Measurements from ENCODE around the gene SMURF2.
A peak's percentile ranks its signal among the peaks of the same experiment; 100 is the strongest.
"Not testable (repeated sequence)": the region's sequence is repeated elsewhere in the genome, so short reads cannot be mapped to it uniquely, and the experiment has no call there.

SMURF2 gene

GRCh38 chr17:64687376-64687775, 25.3 kb upstream of the SMURF2 start:
- Histone ChIP-seq H3K4me1 (ENCODE audit: control insufficient read depth, insufficient read depth, low read length) (peaks cover 16% of the 10 kb centered on the region), H3K9ac (ENCODE audit: low read length) (no peak overlapping the region), H3K36me3 (ENCODE audit: control insufficient read depth, insufficient read depth, low read length, severe bottlenecking) (no peaks in the 10 kb centered on the region), H3K27me3 (replicated peaks; ENCODE audit: control insufficient read depth, insufficient read depth, low read length) (no peaks in the 10 kb centered on the region), H3K4me3 (ENCODE audit: low read length) (no peak overlapping the region), H3K9me3 (ENCODE audit: control insufficient read depth, low read length) (no peaks in the 10 kb centered on the region)
- no peak for DNase-seq (ENCODE audit: low read depth)

GRCh38 chr17:64686705-64687104, 24.6 kb upstream of the SMURF2 start:
- Histone ChIP-seq H3K9me3 (ENCODE audit: control insufficient read depth, low read length) (no peaks in the 10 kb centered on the region), H3K4me1 (ENCODE audit: control insufficient read depth, insufficient read depth, low read length) (peaks cover 22% of the 10 kb centered on the region), H3K9ac (ENCODE audit: low read length) (no peak overlapping the region), H3K4me3 (ENCODE audit: low read length) (no peak overlapping the region), H3K27me3 (replicated peaks; ENCODE audit: control insufficient read depth, insufficient read depth, low read length) (no peaks in the 10 kb centered on the region), H3K36me3 (ENCODE audit: control insufficient read depth, insufficient read depth, low read length, severe bottlenecking) (no peaks in the 10 kb centered on the region)
- no peak for DNase-seq (ENCODE audit: low read depth)

- H3K9me3 ChIP-seq (ENCODE audit: control insufficient read depth, low read length): no peaks in the 10 kb centered on the region
- no peak overlapping the region for H3K9ac ChIP-seq (ENCODE audit: low read length)
- no peaks in the 10 kb centered on the region for H3K36me3 ChIP-seq (ENCODE audit: control insufficient read depth, insufficient read depth, low read length, severe bottlenecking)
- no peaks in the 10 kb centered on the region for H3K27me3 ChIP-seq (replicated peaks; ENCODE audit: control insufficient read depth, insufficient read depth, low read length)
- DNase-seq (ENCODE audit: low read depth): no peak
- peaks cover 22% of the 10 kb centered on the region for H3K4me1 ChIP-seq (ENCODE audit: control insufficient read depth, insufficient read depth, low read length)
- no peak overlapping the region for H3K4me3 ChIP-seq (ENCODE audit: low read length)
These were observed 23.6 kb upstream of the SMURF2 start for GRCh38 chr17:64685705-64686104.

GRCh38 chr17:64683796-64684195, 21.7 kb upstream of the SMURF2 start:
- no peaks in the 10 kb centered on the region for H3K9me3 ChIP-seq (ENCODE audit: control insufficient read depth, low read length)
- H3K4me3 ChIP-seq (ENCODE audit: low read length): no peak overlapping the region
- H3K27me3 ChIP-seq (replicated peaks; ENCODE audit: control insufficient read depth, insufficient read depth, low read length): no peaks in the 10 kb centered on the region
- DNase-seq (ENCODE audit: low read depth): peak; percentile 36
- no peaks in the 10 kb centered on the region for H3K36me3 ChIP-seq (ENCODE audit: control insufficient read depth, insufficient read depth, low read length, severe bottlenecking)
- H3K9ac ChIP-seq (ENCODE audit: low read length): no peak overlapping the region
- H3K4me1 ChIP-seq (ENCODE audit: control insufficient read depth, insufficient read depth, low read length): peaks cover 30% of the 10 kb centered on the region

DNA sequence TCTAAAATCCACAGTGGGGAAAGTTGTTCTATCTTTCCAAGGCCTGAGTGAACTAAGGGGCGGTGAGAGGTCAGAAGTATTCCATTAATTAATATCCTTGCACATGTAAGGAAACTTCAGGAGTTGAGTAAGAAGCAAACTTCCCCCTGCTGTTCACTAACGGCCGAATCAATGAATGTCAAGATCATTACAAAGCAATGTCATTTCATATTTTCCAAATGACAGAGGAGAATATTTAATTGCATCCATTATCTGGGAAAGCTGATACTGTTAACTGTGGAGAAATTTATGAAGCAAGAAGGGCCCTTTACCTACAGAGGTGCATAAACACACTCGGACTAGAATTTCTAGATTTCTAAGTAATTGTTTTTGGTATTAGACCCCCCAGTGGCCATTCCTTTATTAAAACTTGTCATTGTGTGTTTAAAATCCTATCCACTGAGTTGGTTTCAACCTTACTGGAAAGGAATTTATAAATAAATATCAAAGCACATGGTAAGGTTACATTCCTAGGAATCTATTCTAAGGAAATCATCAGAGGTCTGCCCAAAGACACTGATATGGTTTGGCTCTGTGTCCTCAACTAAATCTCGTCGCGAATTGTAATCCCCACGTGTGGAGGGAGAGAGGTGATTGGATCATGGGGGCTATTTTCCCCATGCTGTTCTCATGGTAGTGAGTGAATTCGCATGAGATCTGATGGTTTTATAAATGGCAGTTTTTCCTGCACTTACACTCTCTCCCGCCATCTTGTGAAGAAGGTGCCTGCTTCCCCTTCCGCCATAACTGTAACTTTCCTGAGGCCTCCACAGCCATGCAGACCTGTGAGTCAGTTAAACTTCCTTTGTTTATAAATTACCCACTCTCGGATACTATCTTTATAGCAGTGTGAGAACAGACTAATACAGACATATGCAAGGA, 20.4 kb upstream of the SMURF2 start:
- DNase-seq (ENCODE audit: low read depth): peak; percentile 56
- Histone ChIP-seq H3K9ac (ENCODE audit: low read length) (no peak overlapping the region), H3K36me3 (ENCODE audit: control insufficient read depth, insufficient read depth, low read length, severe bottlenecking) (no peaks in the 10 kb centered on the region), H3K27me3 (replicated peaks; ENCODE audit: control insufficient read depth, insufficient read depth, low read length) (no peaks in the 10 kb centered on the region), H3K4me3 (ENCODE audit: low read length) (no peak overlapping the region), H3K4me1 (ENCODE audit: control insufficient read depth, insufficient read depth, low read length) (peaks cover 22% of the 10 kb centered on the region), H3K9me3 (ENCODE audit: control insufficient read depth, low read length) (no peaks in the 10 kb centered on the region)

DNA sequence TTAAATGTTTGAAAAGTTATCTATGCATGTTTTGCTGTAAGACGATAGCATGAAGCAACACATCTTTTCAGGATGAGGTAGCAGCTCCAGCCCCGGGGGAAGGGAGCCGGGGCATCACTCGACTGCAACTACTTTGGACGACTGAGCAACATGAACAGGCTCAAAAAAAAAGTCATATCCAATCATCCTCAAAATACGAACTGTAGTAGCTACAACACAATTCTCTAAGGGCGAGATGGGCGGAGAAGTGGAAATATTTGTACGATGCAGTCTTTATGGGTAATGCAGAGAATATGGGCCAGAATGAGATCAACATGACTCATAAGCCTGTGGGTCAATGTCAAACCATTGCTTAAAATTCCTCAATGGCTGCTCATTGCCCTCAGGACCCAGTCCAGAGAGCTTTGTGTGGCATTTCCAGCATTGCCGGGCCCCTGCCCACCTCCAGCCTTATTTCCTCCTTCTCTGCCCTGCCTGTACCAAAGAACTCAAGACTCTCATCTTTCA, 17.7 kb upstream of the SMURF2 start:
- Histone ChIP-seq H3K4me3 (ENCODE audit: low read length) (peak overlapping the region; percentile 37), H3K36me3 (ENCODE audit: control insufficient read depth, insufficient read depth, low read length, severe bottlenecking) (no peaks in the 10 kb centered on the region), H3K9ac (ENCODE audit: low read length) (peak overlapping the region; percentile 12), H3K4me1 (ENCODE audit: control insufficient read depth, insufficient read depth, low read length) (peaks cover 20% of the 10 kb centered on the region), H3K9me3 (ENCODE audit: control insufficient read depth, low read length) (no peaks in the 10 kb centered on the region), H3K27me3 (replicated peaks; ENCODE audit: control insufficient read depth, insufficient read depth, low read length) (no peaks in the 10 kb centered on the region)
- DNase-seq (ENCODE audit: low read depth): peak; percentile 99

GRCh38 chr17:64676763-64677162, 14.7 kb upstream of the SMURF2 start:
- H3K36me3 ChIP-seq (ENCODE audit: control insufficient read depth, insufficient read depth, low read length, severe bottlenecking): no peaks in the 10 kb centered on the region
- H3K4me3 ChIP-seq (ENCODE audit: low read length): no peak overlapping the region
- H3K9ac ChIP-seq (ENCODE audit: low read length): no peak overlapping the region
- no peaks in the 10 kb centered on the region for H3K9me3 ChIP-seq (ENCODE audit: control insufficient read depth, low read length)
- H3K4me1 ChIP-seq (ENCODE audit: control insufficient read depth, insufficient read depth, low read length): peaks cover 8% of the 10 kb centered on the region
- no peak for DNase-seq (ENCODE audit: low read depth)
- no peaks in the 10 kb centered on the region for H3K27me3 ChIP-seq (replicated peaks; ENCODE audit: control insufficient read depth, insufficient read depth, low read length)

DNA sequence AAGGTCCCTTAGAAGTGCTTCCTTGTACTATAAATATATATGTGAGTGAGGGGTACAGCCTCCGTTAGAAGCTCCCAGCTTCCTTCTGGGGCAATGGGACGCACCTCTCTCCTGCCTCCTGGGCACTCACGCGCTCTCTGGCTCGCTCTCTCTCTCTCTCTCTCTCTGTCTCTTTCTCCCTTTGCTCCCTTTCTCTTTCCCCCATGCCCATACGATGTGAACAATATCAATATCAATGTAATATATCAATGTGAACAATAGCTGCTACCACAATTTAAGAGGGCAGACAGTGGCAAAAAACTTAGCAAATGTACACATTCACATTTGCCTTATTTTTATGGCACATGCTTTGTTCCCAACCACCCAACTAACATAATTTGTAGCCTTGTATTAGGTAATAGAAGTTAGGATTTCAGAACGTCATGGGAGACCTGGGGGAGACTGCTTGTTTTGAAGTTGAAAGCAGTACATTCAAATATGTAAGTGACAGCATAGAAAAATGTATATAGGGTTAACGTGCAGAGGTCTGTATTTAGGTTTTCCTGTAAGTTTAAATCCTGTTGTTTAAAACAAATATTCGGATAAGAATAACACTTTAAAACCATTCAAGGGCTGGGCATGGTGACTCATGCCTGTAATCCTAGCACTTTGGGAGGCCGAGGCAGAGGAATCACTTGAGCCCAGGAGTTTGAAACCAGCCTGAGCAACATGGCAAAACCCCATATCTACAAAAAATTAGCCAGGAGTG, 8.9 kb upstream of the SMURF2 start:
- not testable (repeated sequence) for H3K36me3 ChIP-seq (ENCODE audit: control insufficient read depth, insufficient read depth, low read length, severe bottlenecking); H3K27me3 ChIP-seq (replicated peaks; ENCODE audit: control insufficient read depth, insufficient read depth, low read length); H3K9ac ChIP-seq (ENCODE audit: low read length); H3K9me3 ChIP-seq (ENCODE audit: control insufficient read depth, low read length); DNase-seq (ENCODE audit: low read depth); H3K4me3 ChIP-seq (ENCODE audit: low read length); H3K4me1 ChIP-seq (ENCODE audit: control insufficient read depth, insufficient read depth, low read length)

DNA sequence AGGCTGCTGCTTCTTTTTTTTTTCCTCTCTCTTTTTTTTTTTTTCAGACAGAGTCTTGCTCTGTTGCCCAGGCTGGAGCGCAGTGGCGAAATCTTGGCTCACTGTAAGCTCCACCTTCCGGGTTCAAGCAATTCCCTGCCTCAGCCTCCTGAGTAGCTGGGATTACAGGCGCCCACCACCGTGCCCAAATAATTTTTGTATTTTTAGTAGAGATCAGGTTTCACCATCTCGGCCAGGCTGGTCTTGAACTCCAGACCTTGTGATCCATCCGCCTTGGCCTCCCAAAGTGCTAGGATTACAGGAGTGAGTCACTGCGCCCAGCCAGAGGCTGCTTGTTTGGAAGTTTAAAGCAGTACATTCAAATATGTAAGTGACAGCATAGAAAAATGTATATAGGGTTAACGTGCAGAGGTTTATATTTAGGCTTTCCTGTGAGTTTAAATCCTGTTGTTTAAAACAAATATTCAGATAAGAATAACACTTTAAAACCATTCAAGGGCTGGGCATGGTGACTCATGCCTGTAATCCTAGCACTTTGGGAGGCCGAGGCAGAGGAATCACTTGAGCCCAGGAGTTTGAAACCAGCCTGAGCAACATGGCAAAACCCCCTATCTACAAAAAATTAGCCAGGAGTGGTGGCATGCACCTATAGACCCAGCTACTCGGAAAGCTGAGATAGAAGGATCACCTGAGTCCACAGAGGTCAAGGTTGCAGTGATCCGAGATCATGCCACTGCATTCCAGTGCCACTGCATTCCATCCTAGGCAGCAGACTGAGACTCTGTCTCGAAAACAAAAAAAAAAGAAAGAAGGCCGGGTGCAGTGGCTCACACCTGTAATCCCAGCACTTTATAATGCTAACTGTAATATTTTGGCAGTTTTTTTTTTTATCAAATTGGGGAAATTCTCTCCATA, 6.0 kb upstream of the SMURF2 start:
- not testable (repeated sequence) for H3K36me3 ChIP-seq (ENCODE audit: control insufficient read depth, insufficient read depth, low read length, severe bottlenecking); H3K4me1 ChIP-seq (ENCODE audit: control insufficient read depth, insufficient read depth, low read length); H3K4me3 ChIP-seq (ENCODE audit: low read length); H3K27me3 ChIP-seq (replicated peaks; ENCODE audit: control insufficient read depth, insufficient read depth, low read length); H3K9me3 ChIP-seq (ENCODE audit: control insufficient read depth, low read length); H3K9ac ChIP-seq (ENCODE audit: low read length)
- peak; percentile 74 for DNase-seq (ENCODE audit: low read depth)

DNA sequence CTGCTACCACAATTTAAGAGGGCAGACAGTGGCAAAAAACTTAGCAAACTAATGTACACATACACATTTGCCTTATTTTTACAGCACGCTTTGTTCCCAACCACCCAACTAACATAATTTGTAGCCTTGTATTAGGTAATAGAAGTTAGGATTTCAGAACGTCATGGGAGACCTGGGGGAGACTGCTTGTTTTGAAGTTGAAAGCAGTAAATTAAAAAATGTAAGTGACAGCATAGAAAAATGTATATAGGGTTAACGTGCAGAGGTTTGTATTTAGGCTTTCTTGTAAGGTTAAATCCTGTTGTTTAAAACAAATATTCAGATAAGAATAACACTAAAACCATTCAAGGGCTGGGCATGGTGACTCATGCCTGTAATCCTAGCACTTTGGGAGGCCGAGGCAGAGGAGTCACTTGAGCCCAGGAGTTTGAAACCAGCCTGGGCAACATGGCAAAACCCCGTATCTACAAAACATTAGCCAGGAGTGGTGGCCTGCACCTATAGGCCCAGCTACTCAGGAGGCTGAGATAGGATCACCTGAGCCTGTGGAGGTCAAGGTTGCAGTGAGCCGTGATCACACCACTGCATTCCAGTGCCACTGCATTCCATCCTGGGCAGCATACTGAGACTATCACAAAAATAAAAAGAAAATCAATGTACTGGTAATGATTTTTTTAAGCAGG, 2.3 kb upstream of the SMURF2 start:
- not testable (repeated sequence) for H3K4me3 ChIP-seq (ENCODE audit: low read length); H3K27me3 ChIP-seq (replicated peaks; ENCODE audit: control insufficient read depth, insufficient read depth, low read length); H3K9me3 ChIP-seq (ENCODE audit: control insufficient read depth, low read length); H3K9ac ChIP-seq (ENCODE audit: low read length); H3K36me3 ChIP-seq (ENCODE audit: control insufficient read depth, insufficient read depth, low read length, severe bottlenecking)
- peaks cover 14% of the 10 kb centered on the region for H3K4me1 ChIP-seq (ENCODE audit: control insufficient read depth, insufficient read depth, low read length)
- peak; percentile 63 for DNase-seq (ENCODE audit: low read depth)
